CD8-positive, alpha-beta memory T cell (primary cell): ENCODE data around the gene SHISA3. TPM values are rescaled to one million over a fixed set of nuclear protein-coding genes. Genes with fewer than 3 reads are reported as not detected.
A peak's percentile ranks its signal among the peaks of the same experiment; 100 is the strongest.

Experiments used
- CTCF ChIA-PET: fragments of 350-600 bp; sonication (Branson Sonifier 250); formaldehyde crosslinking; loops from one replicate; lab custom pipeline; 2021; ENCODE audit warnings: antibody characterized with exemption; lab: Charles Lee
- POLR2A ChIA-PET: fragments of 350-600 bp; sonication (Branson Sonifier 250); formaldehyde crosslinking; loops from one replicate; lab custom pipeline; 2021; ENCODE audit warnings: antibody characterized with exemption; lab: Charles Lee
- DNase-seq, 5 donors: peaks; one replicate each; pipeline versions ENCODE4 v3.0.0 to v3.0.0-alpha.2; 2020 to 2022; ENCODE audit warnings: mixed read lengths in 1 of 5
- H3K27ac ChIP-seq: one replicate; pipeline ENCODE4 v1.7.0; 2013; ENCODE audit warnings: low read depth, mild to moderate bottlenecking, low read length, moderate library complexity
- H3K27me3 ChIP-seq: 2 replicates; pipeline ENCODE4 v1.7.0; 2013; ENCODE audit warnings: low read length, mild to moderate bottlenecking; ENCODE audit not compliant: insufficient read depth, poor library complexity, severe bottlenecking
- H3K36me3 ChIP-seq: 2 replicates; pipeline ENCODE4 v1.7.0; 2013; ENCODE audit warnings: mild to moderate bottlenecking, low read length, moderate library complexity; ENCODE audit not compliant: insufficient read depth
- H3K4me1 ChIP-seq: 2 replicates; pipeline ENCODE4 v1.7.0; 2013; ENCODE audit warnings: mild to moderate bottlenecking, low read length, moderate library complexity; ENCODE audit not compliant: insufficient read depth
- H3K4me3 ChIP-seq: 2 replicates; pipeline ENCODE4 v1.7.0; 2013; ENCODE audit warnings: mild to moderate bottlenecking, low read length
- H3K9me3 ChIP-seq: 2 replicates; pipeline ENCODE4 v1.7.0; 2013; ENCODE audit warnings: mild to moderate bottlenecking, low read length
- H3K27ac Mint-ChIP-seq, 8 donors: one replicate each; pipeline ENCODE4 v1.8.0; 2020 to 2021; ENCODE audit warnings: mixed read lengths in 8 of 8, mild to moderate bottlenecking in 6 of 8, inconsistent platforms in 3 of 8, moderate library complexity in 3 of 8
- H3K27me3 Mint-ChIP-seq, 2 donors: one replicate each; pipeline ENCODE4 v1.8.0; 2020 to 2021; ENCODE audit warnings: mixed read lengths in 2 of 2, mild to moderate bottlenecking in 1 of 2, moderate library complexity in 1 of 2
- H3K36me3 Mint-ChIP-seq, 3 donors: one replicate each; pipeline ENCODE4 v1.8.0; 2020 to 2021; ENCODE audit warnings: mixed read lengths in 3 of 3, inconsistent platforms in 1 of 3, mild to moderate bottlenecking in 1 of 3
- H3K4me1 Mint-ChIP-seq, 3 donors: one replicate each; pipeline ENCODE4 v1.8.0; 2020 to 2021; ENCODE audit warnings: mixed read lengths in 3 of 3, inconsistent platforms in 1 of 3, mild to moderate bottlenecking in 1 of 3
- H3K4me3 Mint-ChIP-seq, 7 donors: one replicate each; pipeline ENCODE4 v1.8.0; 2020 to 2021; ENCODE audit warnings: mixed read lengths in 7 of 7, mild to moderate bottlenecking in 6 of 7, moderate library complexity in 4 of 7, inconsistent platforms in 2 of 7
- H3K9me3 Mint-ChIP-seq, 5 donors: one replicate each; pipeline ENCODE4 v1.8.0; 2020 to 2022; ENCODE audit warnings: mixed read lengths in 5 of 5, mild to moderate bottlenecking in 3 of 5, moderate library complexity in 2 of 5, inconsistent platforms in 1 of 5
- polyA plus RNA-seq: library from polyadenylated mRNA; unstranded; fragments of 300-500 nt; fragmentation: Illumina TruSeq; gene quantifications from one replicate; pipeline ENCODE4 v1.2.3, GENCODE V29; 2021
- total RNA-seq, 2 experiments: library from RNA; stranded (reverse); gene quantifications; one replicate each; pipeline ENCODE4 v1.2.3, GENCODE V29; 2021

Gene SHISA3
- total and polyA plus RNA-seq, 3 experiments from 2014 or later = 0.11 TPM; not detected in 2

DNA sequence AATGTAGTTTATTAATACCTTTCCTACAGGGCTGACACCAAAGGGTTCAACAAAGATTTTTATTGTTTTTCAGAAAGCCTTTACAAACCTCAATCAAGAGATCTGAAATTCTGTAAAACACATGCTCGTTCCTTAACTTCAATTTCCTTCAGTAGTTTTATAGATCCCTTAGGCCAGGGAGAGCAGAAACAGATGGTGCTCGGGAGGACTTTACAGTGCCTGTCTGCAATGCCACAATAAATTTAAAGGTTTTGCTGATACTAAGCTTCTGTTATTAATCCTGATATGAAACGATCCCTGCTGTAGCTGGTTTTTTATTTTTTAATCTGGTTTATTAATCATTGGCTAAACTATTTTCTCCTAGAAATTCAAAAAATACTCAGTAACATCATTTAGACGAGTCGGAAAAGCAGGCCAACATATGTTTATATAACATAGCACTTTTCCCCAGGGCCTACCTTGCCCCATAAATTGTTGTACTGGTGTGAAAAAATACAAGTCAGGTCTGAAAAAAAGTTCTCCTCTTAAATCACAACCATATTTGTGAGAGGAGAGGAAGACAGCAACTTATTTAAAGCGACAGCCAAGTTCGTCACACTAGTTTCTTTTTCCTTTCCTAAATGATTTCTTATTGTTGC, 39.8 kb downstream of the SHISA3 start:
- Histone ChIP-seq H3K27ac (no peak overlapping the region), H3K4me3 (no peak overlapping the region), H3K9me3 (no peaks in the 10 kb centered on the region), H3K36me3 (peaks cover 6% of the 10 kb centered on the region), H3K4me1 (no peaks in the 10 kb centered on the region), H3K27me3 (no peaks in the 10 kb centered on the region)
- no peak overlapping the region for H3K27ac Mint-ChIP-seq
- H3K27me3 Mint-ChIP-seq = peaks cover 0 to 3% of the 10 kb centered on the region in 2 donors
- DNase-seq = no peak
- no peaks in the 10 kb centered on the region for H3K9me3 Mint-ChIP-seq
- CTCF ChIA-PET = no interaction called here
- POLR2A ChIA-PET = no interaction called here
- H3K4me1 Mint-ChIP-seq = no peaks in the 10 kb centered on the region
- H3K4me3 Mint-ChIP-seq = no peak overlapping the region
- H3K36me3 Mint-ChIP-seq = peaks cover 18 to 83% (median 49%) of the 10 kb centered on the region in 3 donors

DNA sequence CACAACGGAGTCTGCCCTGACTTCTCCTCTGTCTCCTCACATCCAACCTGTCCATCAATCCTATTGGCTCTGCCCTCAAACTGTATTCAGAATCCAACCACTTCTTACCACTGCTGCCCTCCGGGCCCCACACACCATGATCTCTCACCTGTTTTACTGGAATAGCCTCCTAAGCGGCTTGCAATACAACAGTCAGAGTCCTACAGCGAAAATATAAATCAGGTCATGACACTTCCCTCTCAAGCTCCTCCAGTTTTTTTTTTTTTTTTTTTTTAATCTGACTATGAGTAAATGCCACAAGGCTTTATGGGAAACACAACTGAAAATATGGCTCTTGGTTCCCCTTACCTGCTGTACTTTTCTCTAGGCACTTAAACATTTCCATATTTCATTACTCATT, 42.8 kb downstream of the SHISA3 start:
- ChIA-PET POLR2A (no interaction called here), CTCF (no interaction called here)
- H3K27me3 Mint-ChIP-seq = peaks cover 0 to 3% of the 10 kb centered on the region in 2 donors
- Histone ChIP-seq H3K4me1 (no peaks in the 10 kb centered on the region), H3K27ac (no peak overlapping the region), H3K9me3 (no peaks in the 10 kb centered on the region), H3K4me3 (no peak overlapping the region), H3K27me3 (no peaks in the 10 kb centered on the region), H3K36me3 (peaks cover 10% of the 10 kb centered on the region)
- no peaks in the 10 kb centered on the region for H3K4me1 Mint-ChIP-seq
- H3K27ac Mint-ChIP-seq = peak overlapping the region in 2 of 8 donors; percentile 24 to 37
- H3K4me3 Mint-ChIP-seq = no peak overlapping the region
- H3K9me3 Mint-ChIP-seq = no peaks in the 10 kb centered on the region
- DNase-seq = no peak
- H3K36me3 Mint-ChIP-seq = peaks cover 23 to 91% (median 40%) of the 10 kb centered on the region in 3 donors

DNA sequence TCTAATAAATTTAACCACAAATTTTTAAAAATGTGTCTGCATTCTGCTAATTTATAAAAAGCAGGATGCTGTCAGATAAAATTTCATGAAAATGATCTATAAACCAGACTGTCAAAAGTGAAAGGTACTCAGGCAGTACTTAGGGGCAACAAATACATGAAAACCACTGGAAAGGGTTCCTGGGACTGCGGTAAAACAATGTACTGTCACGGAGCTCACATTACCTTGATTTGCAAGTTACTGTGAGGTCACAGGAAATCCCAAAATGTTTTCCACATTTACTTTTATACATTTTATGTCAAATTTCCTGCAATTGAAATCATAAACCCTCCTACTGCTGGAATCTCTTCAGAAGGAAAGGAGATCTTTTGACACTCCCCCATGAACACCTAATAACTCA, 45.3 kb downstream of the SHISA3 start:
- H3K27ac ChIP-seq = no peak overlapping the region
- ChIA-PET POLR2A (no interaction called here), CTCF (no interaction called here)
- H3K4me1 ChIP-seq = no peaks in the 10 kb centered on the region
- Mint-ChIP-seq H3K27me3 (peaks cover 0 to 1% of the 10 kb centered on the region in 2 donors), H3K4me1 (no peaks in the 10 kb centered on the region), H3K36me3 (peaks cover 13 to 87% (median 33%) of the 10 kb centered on the region in 3 donors), H3K27ac (no peak overlapping the region), H3K4me3 (no peak overlapping the region), H3K9me3 (no peaks in the 10 kb centered on the region)
- H3K27me3 ChIP-seq = no peaks in the 10 kb centered on the region
- peaks cover 4% of the 10 kb centered on the region for H3K36me3 ChIP-seq
- H3K9me3 ChIP-seq = no peaks in the 10 kb centered on the region
- no peak overlapping the region for H3K4me3 ChIP-seq
- DNase-seq = no peak

DNA sequence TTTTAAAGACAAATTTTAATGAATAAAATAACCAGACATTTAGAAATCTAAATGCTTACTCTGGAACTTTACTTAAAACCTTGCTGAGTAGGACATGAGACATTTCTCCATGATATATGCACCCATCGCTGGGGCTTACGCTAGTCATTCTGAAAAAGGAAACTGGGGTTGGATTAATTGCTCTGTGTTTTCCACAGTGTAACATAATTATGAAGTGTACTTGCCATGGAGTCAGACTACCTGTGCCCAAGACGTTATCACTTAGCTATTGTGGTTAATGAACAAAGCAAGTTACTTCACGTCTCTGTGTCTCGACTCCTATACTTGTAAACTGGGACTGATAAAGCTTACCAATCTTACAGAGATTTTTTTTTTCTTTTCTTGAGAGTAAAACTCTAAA, 47.8 kb downstream of the SHISA3 start:
- H3K4me1 ChIP-seq = no peaks in the 10 kb centered on the region
- H3K27me3 Mint-ChIP-seq = no peaks in the 10 kb centered on the region
- POLR2A ChIA-PET = interaction anchor here (0.5 kb wide), 1 partner anchor 10 kb away, joined by 3 read pairs; no protein-coding TSS in a partner anchor
- H3K9me3 Mint-ChIP-seq = no peaks in the 10 kb centered on the region
- DNase-seq = no peak
- no peak overlapping the region for H3K4me3 Mint-ChIP-seq
- no peak overlapping the region for H3K27ac Mint-ChIP-seq
- H3K27ac ChIP-seq = no peak overlapping the region
- CTCF ChIA-PET = no interaction called here
- H3K36me3 ChIP-seq = peaks cover 4% of the 10 kb centered on the region
- no peaks in the 10 kb centered on the region for H3K4me1 Mint-ChIP-seq
- H3K36me3 Mint-ChIP-seq = peaks cover 18 to 81% (median 23%) of the 10 kb centered on the region in 3 donors
- no peaks in the 10 kb centered on the region for H3K27me3 ChIP-seq
- no peaks in the 10 kb centered on the region for H3K9me3 ChIP-seq
- no peak overlapping the region for H3K4me3 ChIP-seq

DNA sequence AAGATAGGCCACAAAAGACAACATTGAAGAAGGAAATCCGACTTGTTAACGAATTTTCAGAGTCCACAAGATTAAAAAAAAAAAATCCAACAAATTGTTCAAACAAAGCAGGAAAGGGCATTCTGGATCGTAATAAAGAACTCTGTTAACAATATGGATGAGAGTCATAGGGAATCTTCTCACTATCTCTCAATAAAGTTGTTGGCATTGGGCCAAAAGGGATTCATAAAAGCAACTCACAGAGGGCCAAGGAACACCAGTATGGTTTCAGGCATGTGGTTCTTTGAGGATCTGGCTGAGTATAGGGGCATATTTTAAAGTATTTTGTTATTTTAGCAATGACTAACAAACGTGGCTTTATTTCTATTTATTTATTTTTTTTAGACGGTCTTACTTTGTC, 49.5 kb downstream of the SHISA3 start:
- Histone ChIP-seq H3K36me3 (peaks cover 4% of the 10 kb centered on the region), H3K27me3 (no peaks in the 10 kb centered on the region), H3K27ac (no peak overlapping the region), H3K4me3 (no peak overlapping the region), H3K4me1 (no peaks in the 10 kb centered on the region), H3K9me3 (no peaks in the 10 kb centered on the region)
- no peak for DNase-seq
- Mint-ChIP-seq H3K4me3 (no peak overlapping the region), H3K36me3 (peaks cover 30 to 85% (median 31%) of the 10 kb centered on the region in 3 donors), H3K27me3 (no peaks in the 10 kb centered on the region), H3K4me1 (no peaks in the 10 kb centered on the region), H3K9me3 (no peaks in the 10 kb centered on the region), H3K27ac (peak overlapping the region in 1 of 8 donors; percentile 7)
- ChIA-PET CTCF (no interaction called here), POLR2A (no interaction called here)

Other genes with a start within 250 kb of the SHISA3 start
- 1 to 10 TPM; 3.2 TPM for gene BEND4, start 244.8 kb upstream of the SHISA3 start, total RNA-seq
- gene BEND4, start 244.8 kb upstream of the SHISA3 start, polyA plus RNA-seq = 0.70 TPM